GM23338 (cell line): ENCODE results near the gene ARHGEF28. TPM values are rescaled to one million over a fixed set of nuclear protein-coding genes. Genes with fewer than 3 reads are reported as not detected.

Experiments
- ATAC-seq: fragments of 200-7000 bp; cut with Tn5 transposase; 3 replicates; pipeline ENCODE4 v1.9.1; 2020
- DNase-seq: peaks from one replicate; pipeline ENCODE4 v3.0.0-alpha.2; 2015; ENCODE audit warnings: low spot score
- H2AFZ ChIP-seq: fragments of 200-600 bp; sonication (generic); 2 replicates; pipeline ENCODE4 v1.8.0; 2016; ENCODE audit warnings: antibody characterized with exemption, mild to moderate bottlenecking, moderate library complexity
- H3F3A ChIP-seq: fragments of 200-600 bp; sonication (generic); replicated peaks from 2 replicates; pipeline ENCODE4 v1.8.0; 2017; ENCODE audit warnings: antibody characterized with exemption, mixed run types, low read depth
- H3K27ac ChIP-seq: fragments of 200-600 bp; sonication (generic); 2 replicates; pipeline ENCODE4 v1.6.1; 2016; ENCODE audit warnings: low read depth
- H3K27me3 ChIP-seq: fragments of 200-600 bp; sonication (generic); 2 replicates; pipeline ENCODE4 v1.8.0; 2016; ENCODE audit warnings: mild to moderate bottlenecking, mixed run types, moderate library complexity; ENCODE audit not compliant: insufficient read depth
- H3K36me3 ChIP-seq: fragments of 200-600 bp; sonication (generic); 2 replicates; pipeline ENCODE4 v1.8.0; 2016; ENCODE audit warnings: mild to moderate bottlenecking; ENCODE audit not compliant: insufficient read depth
- H3K4me1 ChIP-seq: fragments of 200-600 bp; sonication (generic); 2 replicates; pipeline ENCODE4 v1.8.0; 2016; ENCODE audit warnings: mild to moderate bottlenecking, moderate library complexity; ENCODE audit not compliant: insufficient read depth
- H3K4me2 ChIP-seq: fragments of 200-600 bp; sonication (generic); 2 replicates; pipeline ENCODE4 v1.7.1; 2017; ENCODE audit warnings: mixed run types
- H3K4me3 ChIP-seq: fragments of 200-600 bp; sonication (generic); 2 replicates; pipeline ENCODE4 v1.6.1; 2016; ENCODE audit warnings: mixed run types
- H3K79me2 ChIP-seq: fragments of 200-600 bp; sonication (generic); replicated peaks from 2 replicates; pipeline ENCODE4 v1.8.0; 2017; ENCODE audit warnings: mild to moderate bottlenecking; ENCODE audit not compliant: insufficient read depth
- H3K9me2 ChIP-seq: fragments of 200-600 bp; sonication (generic); 2 replicates; pipeline ENCODE4 v1.8.0; 2017; ENCODE audit not compliant: insufficient read depth
- H4K20me1 ChIP-seq: fragments of 200-600 bp; sonication (generic); replicated peaks from 2 replicates; pipeline ENCODE4 v1.8.0; 2017; ENCODE audit warnings: mild to moderate bottlenecking; ENCODE audit not compliant: insufficient read depth
- H3K27ac Mint-ChIP-seq: 2 replicates; pipeline ENCODE4 v1.8.0; 2020; ENCODE audit warnings: inconsistent platforms, mild to moderate bottlenecking, moderate library complexity, mixed read lengths
- H3K27me3 Mint-ChIP-seq: 3 replicates; pipeline ENCODE4 v1.8.0; 2022; ENCODE audit warnings: low read depth, mild to moderate bottlenecking, moderate library complexity, mixed read lengths, inconsistent platforms; ENCODE audit not compliant: insufficient read depth, poor library complexity
- H3K36me3 Mint-ChIP-seq: 3 replicates; pipeline ENCODE4 v1.8.0; 2021; ENCODE audit warnings: low read depth, mild to moderate bottlenecking, inconsistent platforms, moderate library complexity, mixed read lengths
- H3K4me1 Mint-ChIP-seq: 3 replicates; pipeline ENCODE4 v1.8.0; 2020; ENCODE audit warnings: mild to moderate bottlenecking, inconsistent platforms, mixed read lengths
- H3K4me3 Mint-ChIP-seq: 3 replicates; pipeline ENCODE4 v1.8.0; 2021; ENCODE audit warnings: moderate library complexity, mild to moderate bottlenecking, inconsistent platforms, mixed read lengths
- H3K9me3 Mint-ChIP-seq: 3 replicates; pipeline ENCODE4 v1.8.0; 2020; ENCODE audit warnings: moderate library complexity, mild to moderate bottlenecking, inconsistent platforms, mixed read lengths
- ETS1 ChIP-seq: IDR thresholded peaks from 2 replicates; pipeline ENCODE4 v1.6.1; 2016; ENCODE audit warnings: antibody characterized with exemption
- EZH2 ChIP-seq: fragments of 200-600 bp; sonication (generic); IDR thresholded peaks from one replicate; pipeline ENCODE4 v1.8.0; 2017; ENCODE audit warnings: antibody characterized with exemption, mild to moderate bottlenecking, low read depth; ENCODE audit not compliant: unreplicated experiment
- EZH2phosphoT487 ChIP-seq: fragments of 200-600 bp; sonication (generic); IDR thresholded peaks from one replicate; pipeline ENCODE4 v1.8.1; 2018; ENCODE audit warnings: antibody characterized with exemption; ENCODE audit not compliant: unreplicated experiment
- JUNB ChIP-seq: IDR thresholded peaks from one replicate; pipeline ENCODE4 v1.6.1; 2016; ENCODE audit warnings: antibody characterized with exemption; ENCODE audit not compliant: unreplicated experiment
- POLR2AphosphoS5 ChIP-seq: IDR thresholded peaks from 2 replicates; pipeline ENCODE4 v1.6.1; 2016; ENCODE audit warnings: antibody characterized with exemption, low read depth
- STAT1 ChIP-seq: IDR thresholded peaks from one replicate; pipeline ENCODE4 v1.6.1; 2016; ENCODE audit warnings: antibody characterized with exemption; ENCODE audit not compliant: unreplicated experiment
- ZNF114 ChIP-seq: fragments of 250-450 bp; sonication (Bioruptor Pico); IDR thresholded peaks from 2 replicates; pipeline ENCODE4 v1.5.0; 2020; ENCODE audit warnings: mild to moderate bottlenecking, moderate library complexity
- ZNF331 ChIP-seq: fragments of 250-450 bp; sonication (Bioruptor Pico); IDR thresholded peaks from 2 replicates; pipeline ENCODE4 v1.5.0; 2020; ENCODE audit warnings: low read depth, mild to moderate bottlenecking, moderate library complexity
- polyA plus RNA-seq: library from polyadenylated mRNA; unstranded; fragments of >200 nt; fragmentation: Nextera tagmentation; extraction: Ambion mirVana; gene quantifications from 2 replicates; pipeline ENCODE4 v1.2.1, GENCODE V29; 2016
- total RNA-seq: library from RNA; depleted of rRNA; stranded (reverse); fragments of >200 nt; shearing (Covaris generic); gene quantifications from 2 replicates; pipeline ENCODE4 v1.2.3, GENCODE V29; 2014
- TF ChIP-seq, protein P1 (sequence below), 2 experiments: fragments of 200-600 bp in 1 of 2; sonication (generic) in 1 of 2; conservative IDR thresholded peaks; 2 replicates each; pipeline versions ENCODE4 v1.5.1 to v1.6.1; 2016 to 2017; ENCODE audit warnings: antibody characterized with exemption in 2 of 2, low read depth in 2 of 2, mild to moderate bottlenecking in 2 of 2, moderate library complexity in 1 of 2
- TF ChIP-seq, protein P2 (sequence below): fragments of 250-450 bp; sonication (Bioruptor Pico); IDR thresholded peaks from 2 replicates; pipeline ENCODE4 v1.5.0; 2020; ENCODE audit warnings: mild to moderate bottlenecking, moderate library complexity

Gene ARHGEF28
- total and polyA plus RNA-seq, 2 experiments from 2014 or later = 0.39 to 1.0 TPM

DNA sequence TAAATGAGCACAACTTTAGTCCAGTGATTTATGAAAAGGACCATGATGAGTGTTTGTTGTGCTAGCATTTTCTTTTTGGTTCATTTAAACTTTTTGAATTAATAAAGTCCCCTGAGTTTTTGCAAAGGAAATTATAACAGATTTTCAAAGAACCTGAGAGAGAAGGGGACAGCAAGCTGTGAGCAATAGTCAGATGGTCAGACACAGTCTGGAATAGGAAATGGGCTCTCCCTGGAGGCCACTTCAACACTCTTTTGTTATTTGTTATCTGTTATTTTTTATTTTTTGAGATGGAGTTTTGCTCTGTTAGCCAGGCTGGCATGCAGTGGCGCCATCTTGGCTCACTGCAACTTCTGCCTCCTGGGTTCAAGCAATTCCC, 171.1 kb downstream of the ARHGEF28 start:
- no peaks in the 10 kb centered on the region for H3K36me3 Mint-ChIP-seq
- H3K4me1 Mint-ChIP-seq = peaks cover 23% of the 10 kb centered on the region
- Histone ChIP-seq H3K9me2 (0 out of 2 replicates have a peak, but pooled peaks cover 5% of the 10 kb centered on the region), H3K79me2 (no peaks in the 10 kb centered on the region), H4K20me1 (no peaks in the 10 kb centered on the region), H3K4me2 (no peak overlapping the region), H3K36me3 (no peaks in the 10 kb centered on the region), H3F3A (no peaks in the 10 kb centered on the region), H3K27me3 (no peaks in the 10 kb centered on the region), H3K4me1 (no peaks in the 10 kb centered on the region), H2AFZ (no peak overlapping the region), H3K27ac (no peak overlapping the region), H3K4me3 (no peak overlapping the region)
- ATAC-seq (no peak), DNase-seq (no peak)
- no peaks in the 10 kb centered on the region for H3K9me3 Mint-ChIP-seq
- peaks cover 2% of the 10 kb centered on the region for H3K27me3 Mint-ChIP-seq
- TF ChIP-seq ETS1 = no peak
- no peak for TF ChIP-seq EZH2
- no peak for TF ChIP-seq ZNF331
- no peak for TF ChIP-seq EZH2phosphoT487
- no peak for TF ChIP-seq POLR2AphosphoS5
- TF ChIP-seq JUNB = no peak
- TF ChIP-seq, protein P1, sequence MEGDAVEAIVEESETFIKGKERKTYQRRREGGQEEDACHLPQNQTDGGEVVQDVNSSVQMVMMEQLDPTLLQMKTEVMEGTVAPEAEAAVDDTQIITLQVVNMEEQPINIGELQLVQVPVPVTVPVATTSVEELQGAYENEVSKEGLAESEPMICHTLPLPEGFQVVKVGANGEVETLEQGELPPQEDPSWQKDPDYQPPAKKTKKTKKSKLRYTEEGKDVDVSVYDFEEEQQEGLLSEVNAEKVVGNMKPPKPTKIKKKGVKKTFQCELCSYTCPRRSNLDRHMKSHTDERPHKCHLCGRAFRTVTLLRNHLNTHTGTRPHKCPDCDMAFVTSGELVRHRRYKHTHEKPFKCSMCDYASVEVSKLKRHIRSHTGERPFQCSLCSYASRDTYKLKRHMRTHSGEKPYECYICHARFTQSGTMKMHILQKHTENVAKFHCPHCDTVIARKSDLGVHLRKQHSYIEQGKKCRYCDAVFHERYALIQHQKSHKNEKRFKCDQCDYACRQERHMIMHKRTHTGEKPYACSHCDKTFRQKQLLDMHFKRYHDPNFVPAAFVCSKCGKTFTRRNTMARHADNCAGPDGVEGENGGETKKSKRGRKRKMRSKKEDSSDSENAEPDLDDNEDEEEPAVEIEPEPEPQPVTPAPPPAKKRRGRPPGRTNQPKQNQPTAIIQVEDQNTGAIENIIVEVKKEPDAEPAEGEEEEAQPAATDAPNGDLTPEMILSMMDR (conservative IDR thresholded peaks at IDR 0.05; ENCODE audit: low read depth in 2 of 2) = no peak
- H3K27ac Mint-ChIP-seq = no peak overlapping the region
- H3K4me3 Mint-ChIP-seq = no peak overlapping the region

DNA sequence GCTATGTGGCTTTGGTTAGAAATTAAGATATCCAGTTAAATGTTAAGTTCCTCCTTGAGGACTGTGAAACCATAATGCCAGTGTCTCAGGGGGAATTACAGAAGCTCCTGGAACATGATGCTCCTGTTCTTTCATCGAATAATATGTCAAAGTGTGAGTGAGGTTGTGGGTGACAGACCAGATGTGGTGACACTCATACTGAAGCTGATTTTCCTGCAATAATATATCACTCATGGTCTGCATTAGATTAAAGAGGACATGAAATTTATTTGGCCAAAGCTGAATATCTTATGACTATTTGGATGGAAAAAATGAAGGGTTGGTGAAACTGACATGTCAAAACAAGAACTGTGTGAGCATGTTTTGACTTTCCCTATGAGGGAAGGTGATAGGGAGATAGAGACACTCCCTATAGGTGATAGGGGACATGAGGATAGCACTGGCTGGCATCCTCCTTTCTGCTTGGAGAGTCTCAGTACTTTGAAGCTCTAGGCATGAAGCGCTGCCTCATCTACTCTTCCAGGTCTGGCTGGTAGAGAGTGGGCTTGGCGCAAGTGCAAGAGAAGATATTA, 173.5 kb downstream of the ARHGEF28 start:
- ATAC-seq (no peak), DNase-seq (no peak)
- Histone ChIP-seq H3K27ac (no peak overlapping the region), H3K79me2 (no peaks in the 10 kb centered on the region), H3K9me2 (0 out of 2 replicates have a peak, but pooled peaks cover 5% of the 10 kb centered on the region), H3K4me1 (no peaks in the 10 kb centered on the region), H3K4me2 (no peak overlapping the region), H3K4me3 (no peak overlapping the region), H3K36me3 (no peaks in the 10 kb centered on the region), H4K20me1 (no peaks in the 10 kb centered on the region), H3F3A (no peaks in the 10 kb centered on the region), H2AFZ (no peak overlapping the region), H3K27me3 (no peaks in the 10 kb centered on the region)
- Mint-ChIP-seq H3K9me3 (no peaks in the 10 kb centered on the region), H3K27me3 (peaks cover 2% of the 10 kb centered on the region), H3K36me3 (no peaks in the 10 kb centered on the region), H3K4me1 (peaks cover 11% of the 10 kb centered on the region), H3K27ac (no peak overlapping the region), H3K4me3 (no peak overlapping the region)
- TF ChIP-seq POLR2AphosphoS5 (no peak), ZNF114 (CRISPR knock-in tag) (no peak), STAT1 (no peak)
- TF ChIP-seq, protein P2, sequence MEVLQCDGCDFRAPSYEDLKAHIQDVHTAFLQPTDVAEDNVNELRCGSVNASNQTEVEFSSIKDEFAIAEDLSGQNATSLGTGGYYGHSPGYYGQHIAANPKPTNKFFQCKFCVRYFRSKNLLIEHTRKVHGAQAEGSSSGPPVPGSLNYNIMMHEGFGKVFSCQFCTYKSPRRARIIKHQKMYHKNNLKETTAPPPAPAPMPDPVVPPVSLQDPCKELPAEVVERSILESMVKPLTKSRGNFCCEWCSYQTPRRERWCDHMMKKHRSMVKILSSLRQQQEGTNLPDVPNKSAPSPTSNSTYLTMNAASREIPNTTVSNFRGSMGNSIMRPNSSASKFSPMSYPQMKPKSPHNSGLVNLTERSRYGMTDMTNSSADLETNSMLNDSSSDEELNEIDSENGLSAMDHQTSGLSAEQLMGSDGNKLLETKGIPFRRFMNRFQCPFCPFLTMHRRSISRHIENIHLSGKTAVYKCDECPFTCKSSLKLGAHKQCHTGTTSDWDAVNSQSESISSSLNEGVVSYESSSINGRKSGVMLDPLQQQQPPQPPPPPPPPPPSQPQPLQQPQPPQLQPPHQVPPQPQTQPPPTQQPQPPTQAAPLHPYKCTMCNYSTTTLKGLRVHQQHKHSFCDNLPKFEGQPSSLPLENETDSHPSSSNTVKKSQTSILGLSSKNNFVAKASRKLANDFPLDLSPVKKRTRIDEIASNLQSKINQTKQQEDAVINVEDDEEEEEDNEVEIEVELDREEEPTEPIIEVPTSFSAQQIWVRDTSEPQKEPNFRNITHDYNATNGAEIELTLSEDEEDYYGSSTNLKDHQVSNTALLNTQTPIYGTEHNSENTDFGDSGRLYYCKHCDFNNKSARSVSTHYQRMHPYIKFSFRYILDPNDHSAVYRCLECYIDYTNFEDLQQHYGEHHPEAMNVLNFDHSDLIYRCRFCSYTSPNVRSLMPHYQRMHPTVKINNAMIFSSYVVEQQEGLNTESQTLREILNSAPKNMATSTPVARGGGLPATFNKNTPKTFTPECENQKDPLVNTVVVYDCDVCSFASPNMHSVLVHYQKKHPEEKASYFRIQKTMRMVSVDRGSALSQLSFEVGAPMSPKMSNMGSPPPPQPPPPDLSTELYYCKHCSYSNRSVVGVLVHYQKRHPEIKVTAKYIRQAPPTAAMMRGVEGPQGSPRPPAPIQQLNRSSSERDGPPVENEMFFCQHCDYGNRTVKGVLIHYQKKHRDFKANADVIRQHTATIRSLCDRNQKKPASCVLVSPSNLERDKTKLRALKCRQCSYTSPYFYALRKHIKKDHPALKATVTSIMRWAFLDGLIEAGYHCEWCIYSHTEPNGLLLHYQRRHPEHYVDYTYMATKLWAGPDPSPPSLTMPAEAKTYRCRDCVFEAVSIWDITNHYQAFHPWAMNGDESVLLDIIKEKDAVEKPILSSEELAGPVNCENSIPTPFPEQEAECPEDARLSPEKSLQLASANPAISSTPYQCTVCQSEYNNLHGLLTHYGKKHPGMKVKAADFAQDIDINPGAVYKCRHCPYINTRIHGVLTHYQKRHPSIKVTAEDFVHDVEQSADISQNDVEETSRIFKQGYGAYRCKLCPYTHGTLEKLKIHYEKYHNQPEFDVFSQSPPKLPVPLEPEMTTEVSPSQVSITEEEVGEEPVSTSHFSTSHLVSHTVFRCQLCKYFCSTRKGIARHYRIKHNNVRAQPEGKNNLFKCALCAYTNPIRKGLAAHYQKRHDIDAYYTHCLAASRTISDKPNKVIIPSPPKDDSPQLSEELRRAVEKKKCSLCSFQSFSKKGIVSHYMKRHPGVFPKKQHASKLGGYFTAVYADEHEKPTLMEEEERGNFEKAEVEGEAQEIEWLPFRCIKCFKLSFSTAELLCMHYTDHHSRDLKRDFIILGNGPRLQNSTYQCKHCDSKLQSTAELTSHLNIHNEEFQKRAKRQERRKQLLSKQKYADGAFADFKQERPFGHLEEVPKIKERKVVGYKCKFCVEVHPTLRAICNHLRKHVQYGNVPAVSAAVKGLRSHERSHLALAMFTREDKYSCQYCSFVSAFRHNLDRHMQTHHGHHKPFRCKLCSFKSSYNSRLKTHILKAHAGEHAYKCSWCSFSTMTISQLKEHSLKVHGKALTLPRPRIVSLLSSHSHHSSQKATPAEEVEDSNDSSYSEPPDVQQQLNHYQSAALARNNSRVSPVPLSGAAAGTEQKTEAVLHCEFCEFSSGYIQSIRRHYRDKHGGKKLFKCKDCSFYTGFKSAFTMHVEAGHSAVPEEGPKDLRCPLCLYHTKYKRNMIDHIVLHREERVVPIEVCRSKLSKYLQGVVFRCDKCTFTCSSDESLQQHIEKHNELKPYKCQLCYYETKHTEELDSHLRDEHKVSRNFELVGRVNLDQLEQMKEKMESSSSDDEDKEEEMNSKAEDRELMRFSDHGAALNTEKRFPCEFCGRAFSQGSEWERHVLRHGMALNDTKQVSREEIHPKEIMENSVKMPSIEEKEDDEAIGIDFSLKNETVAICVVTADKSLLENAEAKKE (CRISPR knock-in tag) = no peak
